GM12891 (cell line): ENCODE results near the gene LYPD1.

ENCODE experiments used
- PAX5 ChIP-seq: IDR thresholded peaks from 2 replicates; pipeline ENCODE4 v1.6.1; 2011; ENCODE audit warnings: low read length, moderate library complexity, mild to moderate bottlenecking; ENCODE audit not compliant: insufficient read depth, severe bottlenecking
- POLR2A ChIP-seq: IDR thresholded peaks from 2 replicates; pipeline ENCODE4 v1.6.1; 2011; ENCODE audit warnings: low read depth, low read length, control low read depth
- POLR2AphosphoS5 ChIP-seq: IDR thresholded peaks from 2 replicates; pipeline ENCODE4 v1.6.1; 2011; ENCODE audit warnings: low read depth, low read length, control low read depth
- POU2F2 ChIP-seq: IDR thresholded peaks from 2 replicates; pipeline ENCODE4 v1.6.1; 2011; ENCODE audit warnings: low read depth, mild to moderate bottlenecking, control low read depth, low read length, moderate library complexity

GRCh38 chr2:132654335-132654734, 15.7 kb downstream of the LYPD1 start:
- no peak for TF ChIP-seq POLR2A
- TF ChIP-seq POLR2AphosphoS5, result no peak
- TF ChIP-seq PAX5, result no peak
- TF ChIP-seq POU2F2, result no peak
